LNCaP clone FGC (cell line): ENCODE results near the gene SSB.

ENCODE experiments used
- DNase-seq: peaks from one replicate; pipeline ENCODE4 v3.0.0-alpha.2; 2011; ENCODE audit warnings: low read depth
- H3K4me3 ChIP-seq: 2 replicates; pipeline ENCODE4 v1.5.1; 2011; ENCODE audit warnings: mild to moderate bottlenecking, low read depth, low read length, control low read depth
- CTCF ChIP-seq: IDR thresholded peaks from 2 replicates; pipeline ENCODE4 v1.5.1; 2012; ENCODE audit warnings: mild to moderate bottlenecking; ENCODE audit not compliant: control insufficient read depth, insufficient read depth; ENCODE audit errors: extremely low read depth

The SSB gene

GRCh38 chr2:169771021-169771420 is 27.6 kb upstream of the SSB start:
- TF ChIP-seq CTCF = no peak
- H3K4me3 ChIP-seq = no peak overlapping the region
- no peak for DNase-seq

- no peak for TF ChIP-seq CTCF
- no peak overlapping the region for H3K4me3 ChIP-seq
- DNase-seq = no peak
Observed at GRCh38 chr2:169771612-169772011, 27.1 kb upstream of the SSB start.

GRCh38 chr2:169772651-169773050 is 26.0 kb upstream of the SSB start:
- no peak overlapping the region for H3K4me3 ChIP-seq
- DNase-seq = no peak
- TF ChIP-seq CTCF = no peak

- no peak for TF ChIP-seq CTCF
- DNase-seq = no peak
- no peak overlapping the region for H3K4me3 ChIP-seq
Observed at GRCh38 chr2:169775354-169775753, 23.3 kb upstream of the SSB start.

- no peak for DNase-seq
- TF ChIP-seq CTCF = no peak
- H3K4me3 ChIP-seq = no peak overlapping the region
Observed at GRCh38 chr2:169775765-169776164, 22.9 kb upstream of the SSB start.

- DNase-seq = no peak
- no peak overlapping the region for H3K4me3 ChIP-seq
- no peak for TF ChIP-seq CTCF
Observed at GRCh38 chr2:169776252-169776761, 22.4 kb upstream of the SSB start.

- no peak for TF ChIP-seq CTCF
- no peak for DNase-seq
- H3K4me3 ChIP-seq = no peak overlapping the region
Observed at GRCh38 chr2:169778446-169778845, 20.2 kb upstream of the SSB start.
